ENCODE measurements around the gene IFNLR1.

The IFNLR1 gene

GRCh38 chr1:24150234-24151174 lies 36.6 kb downstream of the IFNLR1 start:
- in situ Hi-C loops (cut with MboI; ENCODE audit: low sequenced_read_pairs): no loop called here

- in situ Hi-C loops (cut with MboI; ENCODE audit: low sequenced_read_pairs): no loop called here
Observed at GRCh38 chr1:24149866-24150233, 37.2 kb downstream of the IFNLR1 start.

- in situ Hi-C loops (cut with MboI; ENCODE audit: low sequenced_read_pairs): no loop called here
Observed at GRCh38 chr1:24147816-24148215, 39.3 kb downstream of the IFNLR1 start.

GRCh38 chr1:24147194-24147593 lies 39.9 kb downstream of the IFNLR1 start:
- in situ Hi-C loops (cut with MboI; ENCODE audit: low sequenced_read_pairs): no loop called here

- in situ Hi-C loops (cut with MboI; ENCODE audit: low sequenced_read_pairs): no loop called here
Observed at GRCh38 chr1:24142546-24143534, 44.2 kb downstream of the IFNLR1 start, which contains the start of gene IL22RA1. Gene IL22RA1, minus strand, starts transcription at chr1:24143140. Its CDS starts 58 bp downstream, at chr1:24143082.

GRCh38 chr1:24141311-24141997 lies 45.6 kb downstream of the IFNLR1 start:
- in situ Hi-C loops (cut with MboI; ENCODE audit: low sequenced_read_pairs): no loop called here

GRCh38 chr1:24140741-24141181 lies 46.3 kb downstream of the IFNLR1 start:
- in situ Hi-C loops (cut with MboI; ENCODE audit: low sequenced_read_pairs): no loop called here

- in situ Hi-C loops (cut with MboI; ENCODE audit: low sequenced_read_pairs): no loop called here
Observed at GRCh38 chr1:24139841-24140425, 47.2 kb downstream of the IFNLR1 start.

- in situ Hi-C loops (cut with MboI; ENCODE audit: low sequenced_read_pairs): no loop called here
Observed at GRCh38 chr1:24139222-24139489, 47.9 kb downstream of the IFNLR1 start.

GRCh38 chr1:24138476-24139221 lies 48.4 kb downstream of the IFNLR1 start:
- in situ Hi-C loops (cut with MboI; ENCODE audit: low sequenced_read_pairs): no loop called here

GRCh38 chr1:24136956-24137539 lies 50.0 kb downstream of the IFNLR1 start:
- in situ Hi-C loops (cut with MboI; ENCODE audit: low sequenced_read_pairs): no loop called here

GRCh38 chr1:24134376-24134775 lies 52.7 kb downstream of the IFNLR1 start:
- in situ Hi-C loops (cut with MboI; ENCODE audit: low sequenced_read_pairs): no loop called here

- in situ Hi-C loops (cut with MboI; ENCODE audit: low sequenced_read_pairs): no loop called here
Observed at GRCh38 chr1:24133819-24134218, 53.3 kb downstream of the IFNLR1 start.

- in situ Hi-C loops (cut with MboI; ENCODE audit: low sequenced_read_pairs): no loop called here
Observed at GRCh38 chr1:24130385-24130784, 56.7 kb downstream of the IFNLR1 start.

GRCh38 chr1:24127801-24128363 lies 59.2 kb downstream of the IFNLR1 start:
- in situ Hi-C loops (cut with MboI; ENCODE audit: low sequenced_read_pairs): no loop called here

- in situ Hi-C loops (cut with MboI; ENCODE audit: low sequenced_read_pairs): no loop called here
Observed at GRCh38 chr1:24127134-24127800, 59.8 kb downstream of the IFNLR1 start.

- in situ Hi-C loops (cut with MboI; ENCODE audit: low sequenced_read_pairs): no loop called here
Observed at GRCh38 chr1:24126672-24127023, 60.4 kb downstream of the IFNLR1 start.

- in situ Hi-C loops (cut with MboI; ENCODE audit: low sequenced_read_pairs): no loop called here
Observed at GRCh38 chr1:24126018-24126671, 60.9 kb downstream of the IFNLR1 start.
